H9 (cell line): ENCODE data around the gene PMM2. TPM values are rescaled to one million over a fixed set of nuclear protein-coding genes. Genes with fewer than 3 reads are reported as not detected.

Source experiments
- DNase-seq: peaks from one replicate; pipeline ENCODE4 v3.0.0-alpha.2; 2017
- H2AFZ ChIP-seq: one replicate; pipeline ENCODE4 v1.6.1; 2013; ENCODE audit warnings: mild to moderate bottlenecking, low read length, control low read depth, moderate library complexity
- H2AK5ac ChIP-seq: 2 replicates; pipeline ENCODE4 v1.6.1; 2013; ENCODE audit warnings: low read length, control low read depth, mixed read lengths; ENCODE audit not compliant: insufficient read length
- H2BK120ac ChIP-seq: one replicate; pipeline ENCODE4 v1.6.1; 2013; ENCODE audit warnings: low read depth, mild to moderate bottlenecking, low read length, control low read depth, inconsistent platforms; ENCODE audit not compliant: poor library complexity, severe bottlenecking
- H2BK12ac ChIP-seq: 2 replicates; pipeline ENCODE4 v1.6.1; 2013; ENCODE audit warnings: low read length, control low read depth, mixed read lengths, low read depth; ENCODE audit not compliant: insufficient read length
- H2BK15ac ChIP-seq: 2 replicates; pipeline ENCODE4 v1.6.1; 2013; ENCODE audit warnings: low read depth, low read length, control low read depth
- H2BK20ac ChIP-seq: one replicate; pipeline ENCODE4 v1.6.1; 2013; ENCODE audit warnings: low read depth, mild to moderate bottlenecking, low read length, control low read depth, inconsistent platforms; ENCODE audit not compliant: poor library complexity, severe bottlenecking
- H2BK5ac ChIP-seq: 2 replicates; pipeline ENCODE4 v1.6.1; 2013; ENCODE audit warnings: low read length, control low read depth, mixed read lengths; ENCODE audit not compliant: insufficient read length
- H3K14ac ChIP-seq: 2 replicates; pipeline ENCODE4 v1.6.1; 2013; ENCODE audit warnings: low read length, control low read depth; ENCODE audit not compliant: insufficient read depth
- H3K18ac ChIP-seq: 2 replicates; pipeline ENCODE4 v1.6.1; 2013; ENCODE audit warnings: low read depth, mild to moderate bottlenecking, mixed read lengths, low read length, control low read depth; ENCODE audit not compliant: insufficient read length
- H3K23ac ChIP-seq: 2 replicates; pipeline ENCODE4 v1.6.1; 2013; ENCODE audit warnings: low read length, control low read depth, mixed read lengths, low read depth; ENCODE audit not compliant: insufficient read length
- H3K23me2 ChIP-seq: 2 replicates; pipeline ENCODE4 v1.6.1; 2013; ENCODE audit warnings: low read depth, mild to moderate bottlenecking, mixed read lengths, low read length, control low read depth; ENCODE audit not compliant: insufficient read length, poor library complexity, severe bottlenecking
- H3K27ac ChIP-seq: 2 replicates; pipeline ENCODE4 v1.5.1; 2013; ENCODE audit warnings: low read length, control low read depth, mixed read lengths, low read depth; ENCODE audit not compliant: insufficient read length
- H3K27me3 ChIP-seq: 2 replicates; pipeline ENCODE4 v1.6.1; 2013; ENCODE audit warnings: low read length, control low read depth, inconsistent platforms; ENCODE audit not compliant: insufficient read depth
- H3K4ac ChIP-seq: 2 replicates; pipeline ENCODE4 v1.6.1; 2013; ENCODE audit warnings: low read depth, mild to moderate bottlenecking, control low read depth, inconsistent platforms, low read length, moderate library complexity
- H3K4me1 ChIP-seq: 2 replicates; pipeline ENCODE4 v1.6.1; 2013; ENCODE audit warnings: low read length, control low read depth, inconsistent platforms; ENCODE audit not compliant: insufficient read depth
- H3K4me2 ChIP-seq: 2 replicates; pipeline ENCODE4 v1.6.1; 2013; ENCODE audit warnings: low read length, control low read depth, mixed read lengths; ENCODE audit not compliant: insufficient read length, insufficient read depth
- H3K56ac ChIP-seq: 2 replicates; pipeline ENCODE4 v1.6.1; 2013; ENCODE audit warnings: low read depth, mild to moderate bottlenecking, mixed read lengths, low read length, control low read depth; ENCODE audit not compliant: insufficient read length
- H3K79me1 ChIP-seq: 2 replicates; pipeline ENCODE4 v1.6.1; 2013; ENCODE audit warnings: low read depth, mild to moderate bottlenecking, moderate library complexity, low read length, control low read depth, inconsistent platforms; ENCODE audit not compliant: insufficient read depth, poor library complexity, severe bottlenecking
- H3K79me2 ChIP-seq: 2 replicates; pipeline ENCODE4 v1.6.1; 2013; ENCODE audit warnings: low read length, control low read depth, inconsistent platforms; ENCODE audit not compliant: insufficient read depth
- H3K9ac ChIP-seq: 2 replicates; pipeline ENCODE4 v1.6.1; 2013; ENCODE audit warnings: low read length, control low read depth, mixed read lengths; ENCODE audit not compliant: insufficient read length; ENCODE audit errors: extremely low read depth
- H3K9me3 ChIP-seq: one replicate; pipeline ENCODE4 v1.6.1; 2013; ENCODE audit warnings: low read depth, low read length, inconsistent platforms; ENCODE audit not compliant: control insufficient read depth
- H3T11ph ChIP-seq: one replicate; pipeline ENCODE4 v1.6.1; 2013; ENCODE audit warnings: mild to moderate bottlenecking, low read length, control low read depth, inconsistent platforms
- H4K20me1 ChIP-seq: one replicate; pipeline ENCODE4 v1.6.1; 2013; ENCODE audit not compliant: control insufficient read depth, insufficient read length, insufficient read depth
- H4K5ac ChIP-seq: 2 replicates; pipeline ENCODE4 v1.6.1; 2013; ENCODE audit warnings: low read depth, mild to moderate bottlenecking, mixed read lengths, low read length, control low read depth; ENCODE audit not compliant: insufficient read length
- H4K8ac ChIP-seq: replicated peaks from 2 replicates; pipeline ENCODE4 v1.6.1; 2013; ENCODE audit warnings: low read length, control low read depth, mixed read lengths, low read depth; ENCODE audit not compliant: insufficient read length
- H4K91ac ChIP-seq: 2 replicates; pipeline ENCODE4 v1.6.1; 2013; ENCODE audit warnings: low read depth, mild to moderate bottlenecking, moderate library complexity, mixed read lengths, low read length, control low read depth; ENCODE audit not compliant: insufficient read length
- H3K27ac Mint-ChIP-seq, 3 experiments: 2 replicates in 2 of 3; 3 replicates in 1 of 3; pipeline ENCODE4 v1.8.0; 2020 to 2021; ENCODE audit warnings: mixed read lengths in 3 of 3, mild to moderate bottlenecking in 1 of 3, moderate library complexity in 1 of 3
- H3K27me3 Mint-ChIP-seq: 2 replicates; pipeline ENCODE4 v1.8.0; 2021; ENCODE audit warnings: low read depth, mild to moderate bottlenecking, moderate library complexity, mixed read lengths
- H3K36me3 Mint-ChIP-seq, 3 experiments: 2 replicates in 2 of 3; 3 replicates in 1 of 3; pipeline ENCODE4 v1.8.0; 2020 to 2021; ENCODE audit warnings: low read depth in 3 of 3, mixed read lengths in 3 of 3; ENCODE audit not compliant: insufficient read depth in 1 of 3
- H3K4me1 Mint-ChIP-seq, 2 experiments: 2 replicates each; pipeline ENCODE4 v1.8.0; 2020; ENCODE audit warnings: mixed read lengths in 2 of 2
- H3K4me3 Mint-ChIP-seq, 2 experiments: 2 replicates in 1 of 2; 3 replicates in 1 of 2; pipeline ENCODE4 v1.8.0; 2020 to 2021; ENCODE audit warnings: mild to moderate bottlenecking in 2 of 2, mixed read lengths in 2 of 2, moderate library complexity in 1 of 2
- H3K9me3 Mint-ChIP-seq, 2 experiments: 2 replicates in 1 of 2; 3 replicates in 1 of 2; pipeline ENCODE4 v1.8.0; 2020; ENCODE audit warnings: mild to moderate bottlenecking in 2 of 2, mixed read lengths in 2 of 2, moderate library complexity in 1 of 2
- CTCF ChIP-seq: fragments of 200-600 bp; sonication (generic); conservative IDR thresholded peaks from 3 replicates; pipeline ENCODE4 v1.8.0; 2021; ENCODE audit warnings: antibody characterized with exemption, mild to moderate bottlenecking
- WGBS: extraction: QIAGEN DNeasy Blood & Tissue Kit; methylation state at CpG from one replicate; pipeline ENCODE4 v1.1.7; 2013; ENCODE audit warnings: missing lambda C conversion rate, low lambda C conversion rate, mixed read lengths; ENCODE audit not compliant: insufficient read length; ENCODE audit errors: extremely low coverage; 5-methylcytosine and 5-hydroxymethylcytosine counted together
- total RNA-seq: library from RNA; stranded (reverse); gene quantifications from 2 replicates; pipeline ENCODE4 v1.2.1, GENCODE V29; 2021

Gene PMM2
- total RNA-seq, 1 experiment from 2014 or later: 82.7 TPM

- Histone ChIP-seq H3K79me1 (no peaks in the 10 kb centered on the region), H2BK12ac (no peak overlapping the region), H3K23me2 (no peaks in the 10 kb centered on the region), H3K9ac (no peak overlapping the region), H3K27ac (no peak overlapping the region), H3K18ac (no peak overlapping the region), H4K20me1 (no peaks in the 10 kb centered on the region), H3K27me3 (no peaks in the 10 kb centered on the region), H4K5ac (no peak overlapping the region), H3K4me1 (no peaks in the 10 kb centered on the region), H4K91ac (no peak overlapping the region), H3K4ac (no peak overlapping the region), H3K9me3 (no peaks in the 10 kb centered on the region), H3K4me2 (no peak overlapping the region), H2BK5ac (no peak overlapping the region), H3K14ac (no peak overlapping the region), H2AFZ (no peak overlapping the region), H2BK20ac (no peak overlapping the region), H3K56ac (no peak overlapping the region), H3K79me2 (no peaks in the 10 kb centered on the region), H3K23ac (no peak overlapping the region), H4K8ac (no peak overlapping the region), H2AK5ac (no peak overlapping the region), H2BK120ac (no peak overlapping the region), H2BK15ac (no peak overlapping the region), H3T11ph (no peak overlapping the region)
- Mint-ChIP-seq H3K4me1 (peaks cover 0 to 5% of the 10 kb centered on the region in 2 experiments; a peak in 1 of 4 replicates), H3K9me3 (no peaks in the 10 kb centered on the region), H3K27me3 (no peaks in the 10 kb centered on the region; the same call in 1 of the 2 replicates), H3K27ac (peak overlapping the region in 1 of 3 experiments; percentile 83; a peak in 1 of 7 replicates), H3K4me3 (no peak overlapping the region), H3K36me3 (peaks cover 4 to 5% (median 4%) of the 10 kb centered on the region in 3 experiments)
- no peak for DNase-seq
- no peak for TF ChIP-seq CTCF
- no CpG with 5 or more reads among the region's 11 CpGs for WGBS
Observed at GRCh38 chr16:8774208-8774607, 23.4 kb upstream of the PMM2 start.
